ENCODE measurements around the gene ATF1.

GRCh38 chr12:50820177-50820576 lies 56.3 kb downstream of the ATF1 start:
- TF ChIP-seq CTCF (IDR thresholded peaks at IDR 0.05; ENCODE audit: insufficient read depth, low read depth, low read length) (no peak), EZH2 (IDR thresholded peaks at IDR 0.05; ENCODE audit: insufficient read depth, low read length) (no peak)
